GM12878 (cell line): Measurements from ENCODE around the gene ATIC. TPM values are rescaled to one million over a fixed set of nuclear protein-coding genes. Genes with fewer than 3 reads are reported as not detected.

ENCODE experiments used
- ATAC-seq: fragments of 200-7000 bp; cut with Tn5 transposase; 3 replicates; pipeline ENCODE4 v1.9.1; 2020; ENCODE audit warnings: mild to moderate bottlenecking, moderate library complexity
- BruUV-seq: library from RNA; stranded (reverse); fragments of 400-500 nt; replicated peaks from 2 replicates; lab custom pipeline; 2021; lab: Mats Ljungman, UMichigan
- CTCF ChIA-PET: fragments of 300-600 bp; sonication (Branson Sonifier 250); formaldehyde crosslinking; extraction: SDS; loops from one replicate; lab custom pipeline; 2021; ENCODE audit warnings: inconsistent platforms; lab: Yijun Ruan, JAX
- POLR2A ChIA-PET: fragments of 350-600 bp; formaldehyde crosslinking; extraction: SDS; loops from one replicate; lab custom pipeline; 2021; ENCODE audit warnings: inconsistent platforms; lab: Charles Lee
- RAD21 ChIA-PET: fragments of 300-600 bp; sonication (Branson Sonifier 250); formaldehyde crosslinking; loops from one replicate; lab custom pipeline; 2023; ENCODE audit warnings: antibody characterized with exemption; ENCODE audit not compliant: unreplicated experiment; lab: Charles Lee
- SMC1A ChIA-PET: fragments of 300-600 bp; sonication (Branson Sonifier 250); formaldehyde crosslinking; loops from one replicate; lab custom pipeline; 2023; ENCODE audit not compliant: unreplicated experiment, uncharacterized antibody; lab: Charles Lee
- DNase-seq: peaks from one replicate; pipeline ENCODE4 v3.0.0-alpha.2; 2011; ENCODE audit warnings: low read depth, low spot score
- FAIRE-seq: peaks from 3 replicates; lab custom pipeline; 2011; peaks lifted over from hg19 to GRCh38; lab: Jason Lieb, UNC
- H2AFZ ChIP-seq: 2 replicates; pipeline ENCODE4 v1.6.0; 2011; ENCODE audit warnings: low read depth, low read length, control low read depth; ENCODE audit not compliant: control insufficient read depth
- H3K27ac ChIP-seq: 2 replicates; pipeline ENCODE4 v1.5.1; 2011; ENCODE audit warnings: control low read depth; ENCODE audit not compliant: control insufficient read depth, insufficient read depth
- H3K27me3 ChIP-seq, 2 experiments: replicated peaks in 1 of 2; 2 replicates each; pipeline versions ENCODE4 v1.6.0 to v1.6.1; 2011; ENCODE audit warnings: low read length in 1 of 2; ENCODE audit not compliant: control insufficient read depth in 2 of 2, insufficient read depth in 2 of 2
- H3K36me3 ChIP-seq, 2 experiments: 2 replicates each; pipeline ENCODE4 v1.5.1; 2011; ENCODE audit warnings: low read length in 1 of 2; ENCODE audit not compliant: control insufficient read depth in 2 of 2, insufficient read depth in 2 of 2
- H3K4me1 ChIP-seq: 2 replicates; pipeline ENCODE4 v1.6.1; 2011; ENCODE audit warnings: mild to moderate bottlenecking, low read length, moderate library complexity, mixed read lengths; ENCODE audit not compliant: control insufficient read depth, insufficient read depth
- H3K4me2 ChIP-seq: 2 replicates; pipeline ENCODE4 v1.6.0; 2011; ENCODE audit warnings: control low read depth; ENCODE audit not compliant: control insufficient read depth, insufficient read depth
- H3K4me3 ChIP-seq: fragments of 200-600 bp; sonication (generic); 2 replicates; pipeline ENCODE4 v1.5.1; 2016
- H3K79me2 ChIP-seq: 2 replicates; pipeline ENCODE4 v1.6.0; 2011; ENCODE audit warnings: low read length; ENCODE audit not compliant: control insufficient read depth, insufficient read depth
- H3K9ac ChIP-seq: 2 replicates; pipeline ENCODE4 v1.8.0; 2011; ENCODE audit warnings: low read length, control low read depth, mixed read lengths; ENCODE audit not compliant: control insufficient read depth, insufficient read depth
- H3K9me3 ChIP-seq: replicated peaks from 3 replicates; pipeline ENCODE4 v1.5.1; 2011; ENCODE audit warnings: mild to moderate bottlenecking, low read length; ENCODE audit not compliant: control insufficient read depth, insufficient read depth
- H4K20me1 ChIP-seq: 2 replicates; pipeline ENCODE4 v1.6.0; 2011; ENCODE audit not compliant: control insufficient read depth, insufficient read depth
- DPF2 ChIP-seq: fragments of 450-650 bp; IDR thresholded peaks from 2 replicates; pipeline ENCODE4 v1.6.1; 2017; ENCODE audit warnings: mild to moderate bottlenecking
- EP300 ChIP-seq, 2 experiments: fragments of 150-350 bp in 1 of 2; IDR thresholded peaks; 2 replicates each; pipeline ENCODE4 v1.6.1; 2011 to 2012; ENCODE audit warnings: low read depth in 2 of 2, low read length in 2 of 2, borderline replicate concordance in 1 of 2, improper control_type of control experiment in 1 of 2, inconsistent platforms in 1 of 2; ENCODE audit not compliant: control insufficient read depth in 1 of 2
- MEF2A ChIP-seq: IDR thresholded peaks from 2 replicates; pipeline ENCODE4 v1.6.1; 2011; ENCODE audit warnings: low read depth, mild to moderate bottlenecking, low read length, moderate library complexity; ENCODE audit not compliant: insufficient read depth
- MTA2 ChIP-seq: fragments of 450-650 bp; IDR thresholded peaks from 2 replicates; pipeline ENCODE4 v1.6.1; 2016; ENCODE audit warnings: low read depth, mild to moderate bottlenecking, moderate library complexity
- TCF7 ChIP-seq: IDR thresholded peaks from 2 replicates; pipeline ENCODE4 v1.6.1; 2014; ENCODE audit warnings: antibody characterized with exemption, borderline replicate concordance
- WGBS: methylation state at CpG from one replicate; pipeline ENCODE4 v1.1.6; 2016; ENCODE audit warnings: low lambda C conversion rate; ENCODE audit not compliant: insufficient replicate concordance, insufficient coverage; ENCODE audit errors: missing lambda C conversion rate; 5-methylcytosine and 5-hydroxymethylcytosine counted together
- in situ Hi-C: fragments of 300-500 bp; cut with MboI; formaldehyde crosslinking; loops from 9 replicates; pipeline ENCODE4 v1.14.3; 2018; ENCODE audit warnings: mixed read lengths
- intact Hi-C: fragments of 100-400 bp; cut with micrococcal nuclease; formaldehyde crosslinking; loops from one replicate; pipeline ENCODE4 v1.14.2; 2022; ENCODE audit not compliant: unreplicated experiment
- polyA plus RNA-seq, 11 experiments: library from polyadenylated mRNA; depleted of rRNA in 4 of 11; unstranded in 6 of 11; stranded (reverse) in 5 of 11; fragments of >200 nt; fragmentation: Nextera tagmentation in 4 of 11; fragmentation: Illumina TruSeq in 1 of 11; extraction: Ambion mirVana in 4 of 11; extraction: Trizol in 1 of 11; gene quantifications; 1 replicate in 1 of 11; 2 replicates in 10 of 11; pipeline versions ENCODE4 v1.2.1 to v1.2.3, GENCODE V29; 2011 to 2016; ENCODE audit warnings: inconsistent platforms in 2 of 11, missing spikeins in 2 of 11, low read depth in 1 of 11
- total RNA-seq, 4 experiments: library from RNA; depleted of rRNA in 3 of 4; stranded (reverse); fragments of >200 nt in 3 of 4; fragmentation: Illumina TruSeq in 1 of 4; extraction: Trizol in 1 of 4; gene quantifications; 2 replicates each; pipeline versions ENCODE4 v1.2.1 to v1.2.3, GENCODE V29; 2013 to 2021
- TF ChIP-seq, protein P1 (sequence below): IDR thresholded peaks from 2 replicates; pipeline ENCODE4 v1.6.1; 2011; ENCODE audit warnings: borderline replicate concordance, low read depth, mild to moderate bottlenecking, moderate library complexity, low read length; ENCODE audit not compliant: insufficient read depth, poor library complexity, severe bottlenecking
- TF ChIP-seq, protein P2 (sequence below): fragments of 450-650 bp; IDR thresholded peaks from 2 replicates; pipeline ENCODE4 v1.6.1; 2017; ENCODE audit warnings: mild to moderate bottlenecking, moderate library complexity

The ATIC gene
- total and polyA plus RNA-seq, 10 of the 15 experiments (the other 5 are each of a cell fraction or from before 2014, with no cell fraction given) = 45.1 to 518 (median 306) TPM

DNA sequence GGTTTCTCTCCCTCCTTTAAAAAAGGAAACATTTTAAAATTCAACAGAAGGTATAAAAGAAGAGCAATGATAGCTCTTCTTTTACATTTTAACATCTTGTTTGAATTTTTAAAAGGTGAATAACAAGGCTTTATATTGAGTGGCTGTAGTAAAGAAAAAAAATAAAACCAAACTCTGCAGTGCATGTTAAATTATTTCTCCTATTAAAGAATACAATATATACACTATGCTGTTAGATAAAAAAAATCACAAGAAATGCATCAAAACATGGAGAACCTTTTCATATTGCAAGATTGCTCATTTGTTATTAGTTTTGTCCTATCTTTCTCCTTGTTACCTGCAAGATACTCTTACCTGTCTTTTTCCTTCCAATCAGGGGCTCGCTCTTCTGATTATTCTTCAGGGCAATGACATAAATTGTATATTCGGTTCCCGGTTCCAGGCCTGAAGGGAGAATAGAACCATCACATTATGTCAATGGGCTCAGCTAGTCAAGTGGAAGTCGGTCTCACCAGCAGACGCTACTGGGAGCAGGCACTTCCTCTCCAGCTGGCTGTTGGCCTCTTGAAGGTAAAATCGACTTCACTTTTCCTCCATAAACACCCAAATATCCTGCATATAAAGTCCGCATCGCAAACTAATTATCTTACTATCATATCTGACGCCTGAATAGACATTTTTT is 61.2 kb downstream of the ATIC start:
- WGBS = 98% methylated on average over 9 of the region's 9 CpGs
- SMC1A ChIA-PET = interaction anchor here (1.0 kb wide), 1 partner anchor 47 kb away, joined by 3 read pairs; no protein-coding TSS in a partner anchor
- CTCF ChIA-PET = interaction anchor here (1.0 to 1.1 kb wide), 2 partner anchors 9 to 11 kb away, joined by 3 read pairs; no protein-coding TSS in a partner anchor
- Histone ChIP-seq H3K9me3 (no peaks in the 10 kb centered on the region; the same call in 1 of the 3 replicates), H3K4me2 (no peak overlapping the region), H3K79me2 (no peaks in the 10 kb centered on the region), H3K4me1 (no peaks in the 10 kb centered on the region), H2AFZ (no peak overlapping the region), H3K27ac (no peak overlapping the region), H3K4me3 (no peak overlapping the region), H3K9ac (no peak overlapping the region), H3K27me3 (no peaks in the 10 kb centered on the region)
- POLR2A ChIA-PET = interaction anchor here (0.6 kb wide), 2 partner anchors 39 to 1007 kb away, joined by 3 to 6 read pairs; no protein-coding TSS in a partner anchor
- no peak for FAIRE-seq
- intact Hi-C loops = no loop called here
- no peak for DNase-seq
- no peak for TF ChIP-seq TCF7
- no peak for TF ChIP-seq EP300 (IDR thresholded peaks at IDR 0.05; ENCODE audit: borderline replicate concordance in 1 of 2, control insufficient read depth in 1 of 2, low read depth in 2 of 2, low read length in 2 of 2)
- TF ChIP-seq, protein P1, sequence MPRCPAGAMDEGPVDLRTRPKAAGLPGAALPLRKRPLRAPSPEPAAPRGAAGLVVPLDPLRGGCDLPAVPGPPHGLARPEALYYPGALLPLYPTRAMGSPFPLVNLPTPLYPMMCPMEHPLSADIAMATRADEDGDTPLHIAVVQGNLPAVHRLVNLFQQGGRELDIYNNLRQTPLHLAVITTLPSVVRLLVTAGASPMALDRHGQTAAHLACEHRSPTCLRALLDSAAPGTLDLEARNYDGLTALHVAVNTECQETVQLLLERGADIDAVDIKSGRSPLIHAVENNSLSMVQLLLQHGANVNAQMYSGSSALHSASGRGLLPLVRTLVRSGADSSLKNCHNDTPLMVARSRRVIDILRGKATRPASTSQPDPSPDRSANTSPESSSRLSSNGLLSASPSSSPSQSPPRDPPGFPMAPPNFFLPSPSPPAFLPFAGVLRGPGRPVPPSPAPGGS = no peak
- TF ChIP-seq MTA2 = no peak
- TF ChIP-seq, protein P2, sequence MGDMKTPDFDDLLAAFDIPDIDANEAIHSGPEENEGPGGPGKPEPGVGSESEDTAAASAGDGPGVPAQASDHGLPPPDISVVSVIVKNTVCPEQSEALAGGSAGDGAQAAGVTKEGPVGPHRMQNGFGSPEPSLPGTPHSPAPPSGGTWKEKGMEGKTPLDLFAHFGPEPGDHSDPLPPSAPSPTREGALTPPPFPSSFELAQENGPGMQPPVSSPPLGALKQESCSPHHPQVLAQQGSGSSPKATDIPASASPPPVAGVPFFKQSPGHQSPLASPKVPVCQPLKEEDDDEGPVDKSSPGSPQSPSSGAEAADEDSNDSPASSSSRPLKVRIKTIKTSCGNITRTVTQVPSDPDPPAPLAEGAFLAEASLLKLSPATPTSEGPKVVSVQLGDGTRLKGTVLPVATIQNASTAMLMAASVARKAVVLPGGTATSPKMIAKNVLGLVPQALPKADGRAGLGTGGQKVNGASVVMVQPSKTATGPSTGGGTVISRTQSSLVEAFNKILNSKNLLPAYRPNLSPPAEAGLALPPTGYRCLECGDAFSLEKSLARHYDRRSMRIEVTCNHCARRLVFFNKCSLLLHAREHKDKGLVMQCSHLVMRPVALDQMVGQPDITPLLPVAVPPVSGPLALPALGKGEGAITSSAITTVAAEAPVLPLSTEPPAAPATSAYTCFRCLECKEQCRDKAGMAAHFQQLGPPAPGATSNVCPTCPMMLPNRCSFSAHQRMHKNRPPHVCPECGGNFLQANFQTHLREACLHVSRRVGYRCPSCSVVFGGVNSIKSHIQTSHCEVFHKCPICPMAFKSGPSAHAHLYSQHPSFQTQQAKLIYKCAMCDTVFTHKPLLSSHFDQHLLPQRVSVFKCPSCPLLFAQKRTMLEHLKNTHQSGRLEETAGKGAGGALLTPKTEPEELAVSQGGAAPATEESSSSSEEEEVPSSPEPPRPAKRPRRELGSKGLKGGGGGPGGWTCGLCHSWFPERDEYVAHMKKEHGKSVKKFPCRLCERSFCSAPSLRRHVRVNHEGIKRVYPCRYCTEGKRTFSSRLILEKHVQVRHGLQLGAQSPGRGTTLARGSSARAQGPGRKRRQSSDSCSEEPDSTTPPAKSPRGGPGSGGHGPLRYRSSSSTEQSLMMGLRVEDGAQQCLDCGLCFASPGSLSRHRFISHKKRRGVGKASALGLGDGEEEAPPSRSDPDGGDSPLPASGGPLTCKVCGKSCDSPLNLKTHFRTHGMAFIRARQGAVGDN = no peak
- no peak for TF ChIP-seq MEF2A
- TF ChIP-seq DPF2 = no peak
- TF ChIP-seq, all 136 proteins: peak for 0
- no peak for ATAC-seq
- H3K36me3 ChIP-seq = no peaks in the 10 kb centered on the region; a peak in 1 of 4 replicates
- in situ Hi-C loops = no loop called here
- H4K20me1 ChIP-seq = no peaks in the 10 kb centered on the region
- BruUV-seq = no TSS peak
- RAD21 ChIA-PET = interaction anchor here (0.6 kb wide), 1 partner anchor 36 kb away, joined by 3 read pairs; no protein-coding TSS in a partner anchor
